ENCODE data around the gene SOX8. TPM values are rescaled to one million over a fixed set of nuclear protein-coding genes. Genes with fewer than 3 reads are reported as not detected.

SOX8 gene
- total and polyA plus RNA-seq, 2 experiments from 2014 or later = 5.7 to 26.2 TPM

- TF ChIP-seq REST (IDR thresholded peaks at IDR 0.05; ENCODE audit: unreplicated experiment) = no peak
- TF ChIP-seq ETS1 (IDR thresholded peaks at IDR 0.05) = no peak
- no peak for TF ChIP-seq JUNB (IDR thresholded peaks at IDR 0.05; ENCODE audit: unreplicated experiment)
- TF ChIP-seq STAT1 (IDR thresholded peaks at IDR 0.05; ENCODE audit: unreplicated experiment) = no peak
These were observed 22.1 kb upstream of the SOX8 start (continued) for GRCh38 chr16:959232-960040.

GRCh38 chr16:962366-962765 lies 19.2 kb upstream of the SOX8 start:
- H3K36me3 Mint-ChIP-seq (ENCODE audit: low read depth) = peaks cover 6% of the 10 kb centered on the region; the same call in 1 of the 3 replicates
- H3K27ac Mint-ChIP-seq = no peak overlapping the region
- TF ChIP-seq CREB1 (CRISPR knock-in tag; IDR thresholded peaks at IDR 0.05; ENCODE audit: low read depth) (no peak), CTCF (conservative IDR thresholded peaks at IDR 0.05; ENCODE audit: low read depth in 2 of 2) (no peak), EZH2 (IDR thresholded peaks at IDR 0.05; ENCODE audit: low read depth, unreplicated experiment) (no peak), ZNF114 (CRISPR knock-in tag; IDR thresholded peaks at IDR 0.05) (no peak), ZNF331 (CRISPR knock-in tag; IDR thresholded peaks at IDR 0.05; ENCODE audit: low read depth) (no peak), JUNB (IDR thresholded peaks at IDR 0.05; ENCODE audit: unreplicated experiment) (no peak), ETS1 (IDR thresholded peaks at IDR 0.05) (no peak), REST (IDR thresholded peaks at IDR 0.05; ENCODE audit: unreplicated experiment) (no peak)

More at GRCh38 chr16:962366-962765, 19.2 kb upstream of the SOX8 start:
- Histone ChIP-seq H3K4me3 (no peak overlapping the region), H3K27me3 (ENCODE audit: insufficient read depth) (no peaks in the 10 kb centered on the region), H3F3A (replicated peaks; ENCODE audit: low read depth) (no peaks in the 10 kb centered on the region), H3K4me2 (no peak overlapping the region), H2AFZ (no peak overlapping the region), H3K27ac (ENCODE audit: low read depth) (no peak overlapping the region), H3K4me1 (ENCODE audit: insufficient read depth) (no peaks in the 10 kb centered on the region), H3K79me2 (replicated peaks; ENCODE audit: insufficient read depth) (no peaks in the 10 kb centered on the region), H4K20me1 (replicated peaks; ENCODE audit: insufficient read depth) (no peaks in the 10 kb centered on the region), H3K36me3 (ENCODE audit: insufficient read depth) (no peaks in the 10 kb centered on the region), H3K9me2 (ENCODE audit: insufficient read depth) (no peaks in the 10 kb centered on the region)
- ATAC-seq (no peak), DNase-seq (ENCODE audit: low spot score) (no peak)
- H3K27me3 Mint-ChIP-seq (ENCODE audit: insufficient read depth, low read depth, poor library complexity) = peaks cover 13% of the 10 kb centered on the region
- no peak overlapping the region for H3K4me3 Mint-ChIP-seq
- no peaks in the 10 kb centered on the region for H3K4me1 Mint-ChIP-seq
- peaks cover 11% of the 10 kb centered on the region; the same call in 2 of the 3 replicates for H3K9me3 Mint-ChIP-seq
